Endothelial cell of umbilical vein (primary cell): ENCODE results near the gene PFN4. TPM values are rescaled to one million over a fixed set of nuclear protein-coding genes. Genes with fewer than 3 reads are reported as not detected.

Experiments
- BruUV-seq: library from RNA; stranded (reverse); fragments of 400-500 nt; replicated peaks from 2 replicates; lab custom pipeline; 2021; lab: Mats Ljungman, UMichigan
- CTCF ChIA-PET: fragments of 300-600, 350-600 bp; sonication (Branson Sonifier 250); formaldehyde crosslinking; loops from one replicate; lab custom pipeline; 2021; ENCODE audit warnings: antibody characterized with exemption, inconsistent platforms; lab: Charles Lee
- POLR2A ChIA-PET: fragments of 300-600, 350-600 bp; sonication (Branson Sonifier 250); formaldehyde crosslinking; loops from one replicate; lab custom pipeline; 2021; ENCODE audit warnings: antibody characterized with exemption, inconsistent platforms; lab: Charles Lee
- DNase-seq: peaks from one replicate; pipeline ENCODE4 v3.0.0-alpha.2; 2011; ENCODE audit warnings: low read depth, low spot score
- FAIRE-seq: peaks from 2 replicates; lab custom pipeline; 2011; peaks lifted over from hg19 to GRCh38; lab: Jason Lieb, UNC
- H2AFZ ChIP-seq: 2 replicates; pipeline ENCODE4 v1.6.0; 2012; ENCODE audit warnings: low read depth, low read length, control low read depth, inconsistent platforms
- H3K27ac ChIP-seq: 2 replicates; pipeline ENCODE4 v1.5.1; 2011; ENCODE audit warnings: low read depth, mild to moderate bottlenecking, control low read depth, low read length, moderate library complexity; ENCODE audit not compliant: insufficient read depth
- H3K27me3 ChIP-seq, 2 experiments: 2 replicates each; pipeline versions ENCODE4 v1.6.0 to v1.6.1; 2011; ENCODE audit warnings: low read length in 2 of 2, mixed read lengths in 1 of 2; ENCODE audit not compliant: control insufficient read depth in 2 of 2, insufficient read depth in 2 of 2
- H3K36me3 ChIP-seq, 2 experiments: 2 replicates in 1 of 2; 3 replicates in 1 of 2; pipeline ENCODE4 v1.5.1; 2011; ENCODE audit warnings: low read length in 2 of 2, mild to moderate bottlenecking in 1 of 2, moderate library complexity in 1 of 2; ENCODE audit not compliant: control insufficient read depth in 2 of 2, insufficient read depth in 2 of 2; ENCODE audit errors: extremely low read depth in 1 of 2
- H3K4me1 ChIP-seq: 3 replicates; pipeline ENCODE4 v1.5.1; 2011; ENCODE audit warnings: mild to moderate bottlenecking, low read length; ENCODE audit not compliant: control insufficient read depth, insufficient read depth; ENCODE audit errors: extremely low read depth
- H3K4me2 ChIP-seq: 2 replicates; pipeline ENCODE4 v1.6.1; 2011; ENCODE audit warnings: low read length, control low read depth, mixed read lengths; ENCODE audit not compliant: insufficient read depth
- H3K4me3 ChIP-seq, 3 experiments: fragments of 200-600 bp in 1 of 3; sonication (generic), shearing (Covaris generic) in 1 of 3; replicated peaks in 1 of 3; 2 replicates each; pipeline ENCODE4 v1.5.1; 2011 to 2016; ENCODE audit warnings: control low read depth in 3 of 3, low read length in 3 of 3, mild to moderate bottlenecking in 2 of 3, inconsistent platforms in 1 of 3, low read depth in 1 of 3, moderate library complexity in 1 of 3; ENCODE audit not compliant: insufficient read depth in 1 of 3
- H3K79me2 ChIP-seq: 2 replicates; pipeline ENCODE4 v1.6.0; 2012; ENCODE audit warnings: low read length, inconsistent platforms; ENCODE audit not compliant: control insufficient read depth, insufficient read depth
- H3K9ac ChIP-seq: replicated peaks from 2 replicates; pipeline ENCODE3; 2011; ENCODE audit warnings: low read length, control low read depth; ENCODE audit not compliant: insufficient read depth; ENCODE audit errors: extremely low read depth
- H3K9me1 ChIP-seq: replicated peaks from 3 replicates; pipeline ENCODE4 v1.6.0; 2011; ENCODE audit warnings: mild to moderate bottlenecking, low read length; ENCODE audit not compliant: control insufficient read depth, insufficient read depth; ENCODE audit errors: extremely low read depth
- H3K9me3 ChIP-seq: replicated peaks from 2 replicates; pipeline ENCODE4 v1.5.1; 2012; ENCODE audit warnings: low read length, inconsistent platforms; ENCODE audit not compliant: control insufficient read depth, insufficient read depth
- H4K20me1 ChIP-seq: replicated peaks from 2 replicates; pipeline ENCODE3; 2011; ENCODE audit warnings: mild to moderate bottlenecking, low read length; ENCODE audit not compliant: control insufficient read depth, insufficient read depth; ENCODE audit errors: extremely low read depth
- CTCF ChIP-seq, 2 donors: IDR thresholded peaks; 1 replicate in 1 of 2; 2 replicates in 1 of 2; pipeline ENCODE4 v1.5.1; 2011; ENCODE audit warnings: low read length in 2 of 2, mild to moderate bottlenecking in 2 of 2, moderate library complexity in 2 of 2, control low read depth in 1 of 2, inconsistent platforms in 1 of 2, low read depth in 1 of 2; ENCODE audit not compliant: insufficient read depth in 1 of 2; ENCODE audit errors: extremely low read depth in 1 of 2
- EZH2 ChIP-seq: IDR thresholded peaks from 2 replicates; pipeline ENCODE4 v1.6.1; 2012; ENCODE audit warnings: borderline replicate concordance, low read depth, mild to moderate bottlenecking, moderate library complexity, low read length, inconsistent platforms; ENCODE audit not compliant: severe bottlenecking
- FOS ChIP-seq: IDR thresholded peaks from 2 replicates; pipeline ENCODE4 v1.6.1; 2011; ENCODE audit warnings: mild to moderate bottlenecking, low read length, moderate library complexity, borderline replicate concordance; ENCODE audit not compliant: insufficient read depth
- GATA2 ChIP-seq: IDR thresholded peaks from 2 replicates; pipeline ENCODE4 v1.7.0; 2011; ENCODE audit warnings: low read depth, mild to moderate bottlenecking, moderate library complexity, mixed read lengths, low read length; ENCODE audit not compliant: insufficient read length, insufficient read depth
- JUN ChIP-seq: IDR thresholded peaks from 2 replicates; pipeline ENCODE4 v1.6.1; 2011; ENCODE audit warnings: borderline replicate concordance, low read depth; ENCODE audit not compliant: insufficient read length, insufficient read depth
- MYC ChIP-seq: IDR thresholded peaks from one replicate; pipeline ENCODE4 v1.6.1; 2011; ENCODE audit warnings: mild to moderate bottlenecking, low read depth, low read length
- POLR2A ChIP-seq: IDR thresholded peaks from 2 replicates; pipeline ENCODE4 v1.6.1; 2012; ENCODE audit warnings: low read depth, mild to moderate bottlenecking, control low read depth, low read length
- POLR2AphosphoS5 ChIP-seq: IDR thresholded peaks from 2 replicates; pipeline ENCODE4 v1.6.1; 2012; ENCODE audit warnings: low read depth, mild to moderate bottlenecking, control low read depth, low read length, moderate library complexity; ENCODE audit not compliant: insufficient read depth
- dilution Hi-C: fragments of 300-500 bp; cut with MboI; formaldehyde crosslinking; loops from one replicate; pipeline ENCODE4 v1.15.0; 2019; ENCODE audit warnings: low sequenced_read_pairs; ENCODE audit not compliant: extremely low pct_ligation_motif_present
- intact Hi-C: fragments of 100-400 bp; cut with micrococcal nuclease; formaldehyde crosslinking; loops from one replicate; pipeline ENCODE4 v1.10.0; 2022
- polyA plus RNA-seq, 4 experiments: library from polyadenylated mRNA; depleted of rRNA in 3 of 4; stranded (reverse) in 3 of 4; unstranded in 1 of 4; fragments of >200 nt; gene quantifications; 2 replicates each; pipeline versions ENCODE4 v1.2.1 to v1.2.3, GENCODE V29; 2011 to 2012; ENCODE audit warnings: missing spikeins in 1 of 4
- total RNA-seq: library from RNA; stranded (reverse); gene quantifications from 2 replicates; pipeline ENCODE4 v1.2.3, GENCODE V29; 2021
- TF ChIP-seq, protein P1 (sequence below): IDR thresholded peaks from 2 replicates; pipeline ENCODE4 v1.6.1; 2011; ENCODE audit not compliant: insufficient read depth, insufficient read length

The PFN4 gene
- total and polyA plus RNA-seq, 2 donors (not counting 3 experiments of a cell fraction or from before 2014, with no cell fraction given), result 0.23 to 0.93 TPM

- no peaks in the 10 kb centered on the region for H3K27me3 ChIP-seq
- no peak for DNase-seq
- no peaks in the 10 kb centered on the region for H3K9me1 ChIP-seq
- no peak for FAIRE-seq
- H3K9me3 ChIP-seq, result no peaks in the 10 kb centered on the region
- H2AFZ ChIP-seq, result no peak overlapping the region
- CTCF ChIA-PET, result no interaction called here
- H3K4me3 ChIP-seq, result no peak overlapping the region
- H3K36me3 ChIP-seq, result peaks cover 0 to 6% of the 10 kb centered on the region in 2 experiments
- TF ChIP-seq JUN, result no peak
- TF ChIP-seq POLR2A, result no peak
- no peak for TF ChIP-seq FOS
- TF ChIP-seq GATA2, result no peak
- no peak for TF ChIP-seq EZH2
- no peak for TF ChIP-seq POLR2AphosphoS5
- TF ChIP-seq, protein P1, sequence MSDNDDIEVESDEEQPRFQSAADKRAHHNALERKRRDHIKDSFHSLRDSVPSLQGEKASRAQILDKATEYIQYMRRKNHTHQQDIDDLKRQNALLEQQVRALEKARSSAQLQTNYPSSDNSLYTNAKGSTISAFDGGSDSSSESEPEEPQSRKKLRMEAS, result no peak
- TF ChIP-seq CTCF (IDR thresholded peaks at IDR 0.05; ENCODE audit: extremely low read depth in 1 of 2, insufficient read depth in 1 of 2, low read depth in 1 of 2, low read length in 2 of 2), result no peak
- no peak for TF ChIP-seq MYC
- intact Hi-C loops, result no loop called here
- no TSS peak for BruUV-seq
- POLR2A ChIA-PET, result interaction anchor here (0.6 kb wide), 1 partner anchor 10 kb away, joined by 3 read pairs; no protein-coding TSS in a partner anchor
- peaks cover 6% of the 10 kb centered on the region for H3K79me2 ChIP-seq
- H3K4me2 ChIP-seq, result no peak overlapping the region
- peaks cover 16% of the 10 kb centered on the region for H3K4me1 ChIP-seq
- no peak overlapping the region for H3K27ac ChIP-seq
- no peak overlapping the region for H3K9ac ChIP-seq
- H4K20me1 ChIP-seq, result no peaks in the 10 kb centered on the region
- dilution Hi-C loops, result no loop called here
Observed at GRCh38 chr2:24087032-24087431, 36.1 kb downstream of the PFN4 start.
